HG02571 (cell line): ENCODE results near the gene OR2B3.
"Not testable (repeated sequence)": the region's sequence is repeated elsewhere in the genome, so short reads cannot be mapped to it uniquely, and the experiment has no call there.

ENCODE experiments used
- ATAC-seq: cut with Tn5 transposase; IDR thresholded peaks from one replicate; pipeline ENCODE4 v1.9.1; 2021; ENCODE audit warnings: mild to moderate bottlenecking, moderate library complexity; ENCODE audit not compliant: unreplicated experiment

OR2B3 gene

GRCh38 chr6:29087213-29087612 is at the start of gene OR2B3:
OR2B3 (minus strand) TSS chr6:29087313; CDS start chr6:29087248, 65 bp downstream.
- ATAC-seq: no peak

- ATAC-seq: no peak
Observed at GRCh38 chr6:29131691-29132090, 44.6 kb upstream of the OR2B3 start.

GRCh38 chr6:29130644-29131043 is 43.5 kb upstream of the OR2B3 start:
- ATAC-seq: no peak

GRCh38 chr6:29129326-29130012 is 42.4 kb upstream of the OR2B3 start:
- no peak for ATAC-seq

- ATAC-seq: not testable (repeated sequence)
Observed at GRCh38 chr6:29114964-29115363, 27.9 kb upstream of the OR2B3 start.

- no peak for ATAC-seq
Observed at GRCh38 chr6:29112135-29112534, 25.0 kb upstream of the OR2B3 start.

- no peak for ATAC-seq
Observed at GRCh38 chr6:29107758-29108157, 20.6 kb upstream of the OR2B3 start, which contains the start of gene OR2J3. OR2J3 (plus strand) TSS chr6:29108058; CDS start chr6:29111891, 3,833 bp downstream.

DNA sequence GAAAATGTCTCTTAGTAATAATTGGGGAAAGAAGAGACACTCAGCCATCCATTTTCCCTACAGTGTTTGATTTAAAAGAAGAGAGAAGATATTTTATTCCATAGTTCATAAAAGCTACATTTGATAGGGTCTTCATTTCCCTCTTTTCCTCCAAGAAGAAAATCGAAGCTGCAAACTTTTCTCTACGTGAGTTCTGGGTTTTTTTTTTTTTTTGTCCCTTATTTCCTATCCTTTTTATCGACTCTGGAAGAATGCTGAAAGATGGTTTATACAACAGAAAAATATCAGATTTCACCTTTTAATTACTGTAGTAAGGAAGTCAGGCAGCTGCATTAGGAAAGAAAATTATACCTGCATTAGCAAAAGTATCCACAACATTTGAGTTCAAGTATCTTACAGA is 12.1 kb upstream of the OR2B3 start, which contains the start of gene OR2J1:
OR2J1 (plus strand) TSS at position 301 of the 400 bp plus-strand sequence. CDS start 1,453 bp downstream, outside the sequence.
- no peak for ATAC-seq

GRCh38 chr6:29097803-29098202 is 10.7 kb upstream of the OR2B3 start:
- no peak for ATAC-seq

- ATAC-seq: no peak
Observed at GRCh38 chr6:29092957-29093356, 5.8 kb upstream of the OR2B3 start.

- ATAC-seq: no peak
Observed at GRCh38 chr6:29082457-29082856, 4.7 kb downstream of the OR2B3 start.

- ATAC-seq: no peak
Observed at GRCh38 chr6:29081312-29081711, 5.8 kb downstream of the OR2B3 start.

GRCh38 chr6:29079203-29079602 is 7.9 kb downstream of the OR2B3 start:
- ATAC-seq: no peak

DNA sequence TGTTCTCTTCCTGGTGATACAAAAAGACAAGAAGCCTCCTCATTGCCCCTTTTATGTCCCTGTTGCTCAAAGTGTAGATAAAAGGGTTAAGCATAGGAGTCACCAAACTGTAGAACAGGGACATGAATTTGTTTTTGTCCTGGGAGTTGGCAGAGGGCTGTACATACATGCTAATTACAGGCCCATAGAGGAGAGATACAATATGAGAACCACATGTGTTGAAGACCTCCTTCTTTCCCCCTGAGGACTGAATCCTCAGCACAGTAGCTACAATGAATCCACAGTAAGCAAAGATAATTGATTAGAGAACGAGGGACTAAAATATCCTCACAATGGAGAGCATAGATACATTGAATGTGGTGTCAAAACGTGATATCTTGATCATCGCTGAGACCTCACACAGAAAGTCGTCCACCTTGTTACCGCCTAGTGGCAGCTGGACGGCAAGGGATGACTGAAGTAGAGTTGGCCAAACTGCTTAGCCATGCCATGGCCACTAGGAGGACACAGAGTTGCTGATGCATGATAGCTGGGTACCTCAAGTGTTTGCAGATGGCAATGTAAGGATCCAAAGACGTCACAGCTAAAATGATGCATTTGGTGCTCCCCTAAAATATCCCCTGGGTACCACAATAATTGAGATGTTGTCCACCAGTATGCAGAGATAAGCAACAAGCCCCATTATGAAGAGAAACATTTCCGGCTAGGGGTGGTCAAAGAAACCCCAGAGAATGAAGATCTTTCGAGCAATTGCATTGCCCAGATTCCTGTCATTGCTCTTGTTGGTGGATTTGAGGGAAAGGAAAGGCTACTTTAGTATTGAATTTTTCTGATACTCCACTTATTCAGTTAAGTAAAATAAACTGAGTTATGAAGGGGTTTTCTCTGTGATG is 15.0 kb downstream of the OR2B3 start:
- no peak for ATAC-seq

- ATAC-seq: no peak
Observed at GRCh38 chr6:29051680-29052079, 35.4 kb downstream of the OR2B3 start.

- ATAC-seq: no peak
Observed at GRCh38 chr6:29045075-29045474, 42.0 kb downstream of the OR2B3 start, which contains the start of gene OR2W1. OR2W1 (minus strand) TSS chr6:29045175; CDS start chr6:29045175, 0 bp downstream.
